GM12878 (cell line): ENCODE measurements around the gene PDE10A. TPM values are rescaled to one million over a fixed set of nuclear protein-coding genes. Genes with fewer than 3 reads are reported as not detected.

Experiments used
- GATAD2B ChIP-seq: fragments of 450-650 bp; conservative IDR thresholded peaks from 2 replicates; pipeline ENCODE4 v1.6.1; 2017; ENCODE audit warnings: low read depth, mild to moderate bottlenecking, moderate library complexity
- REST ChIP-seq: IDR thresholded peaks from 2 replicates; pipeline ENCODE4 v1.6.1; 2012; ENCODE audit warnings: mild to moderate bottlenecking, low read depth, low read length
- ZBED1 ChIP-seq: IDR thresholded peaks from 2 replicates; pipeline ENCODE4 v1.6.1; 2016; ENCODE audit warnings: borderline replicate concordance
- ZNF592 ChIP-seq: fragments of 450-650 bp; IDR thresholded peaks from 2 replicates; pipeline ENCODE4 v1.6.1; 2017; ENCODE audit warnings: mild to moderate bottlenecking, moderate library complexity
- polyA plus RNA-seq, 11 experiments: library from polyadenylated mRNA; depleted of rRNA in 4 of 11; unstranded in 6 of 11; stranded (reverse) in 5 of 11; fragments of >200 nt; fragmentation: Nextera tagmentation in 4 of 11; fragmentation: Illumina TruSeq in 1 of 11; extraction: Ambion mirVana in 4 of 11; extraction: Trizol in 1 of 11; gene quantifications; 1 replicate in 1 of 11; 2 replicates in 10 of 11; pipeline versions ENCODE4 v1.2.1 to v1.2.3, GENCODE V29; 2011 to 2016; ENCODE audit warnings: inconsistent platforms in 2 of 11, missing spikeins in 2 of 11, low read depth in 1 of 11
- total RNA-seq, 4 experiments: library from RNA; depleted of rRNA in 3 of 4; stranded (reverse); fragments of >200 nt in 3 of 4; fragmentation: Illumina TruSeq in 1 of 4; extraction: Trizol in 1 of 4; gene quantifications; 2 replicates each; pipeline versions ENCODE4 v1.2.1 to v1.2.3, GENCODE V29; 2013 to 2021

The PDE10A gene
- total and polyA plus RNA-seq, 10 of the 15 experiments (the other 5 are each of a cell fraction or from before 2014, with no cell fraction given) = under 0.01 to 1.3 (median 0.03) TPM; not detected in 2

- TF ChIP-seq ZNF592 (no peak), GATAD2B (no peak), REST (no peak), ZBED1 (no peak)
- TF ChIP-seq, all 136 proteins: peak for 0
These were observed 2.8 kb downstream of the PDE10A start (continued) for GRCh38 chr6:165659945-165660856.
